Kidney capillary endothelial cell (primary cell): ENCODE measurements around the gene RGS9BP.
"Not testable (repeated sequence)": the region's sequence is repeated elsewhere in the genome, so short reads cannot be mapped to it uniquely, and the experiment has no call there.

Source experiments
- DNase-seq: peaks from one replicate; pipeline ENCODE4 v3.0.0-alpha.2; 2018; ENCODE audit warnings: low spot score

The RGS9BP gene

GRCh38 chr19:32671883-32672593 lies 3.6 kb upstream of the RGS9BP start:
- no peak for DNase-seq

- DNase-seq = no peak
These were observed 2.8 kb upstream of the RGS9BP start for GRCh38 chr19:32672841-32673240.

DNA sequence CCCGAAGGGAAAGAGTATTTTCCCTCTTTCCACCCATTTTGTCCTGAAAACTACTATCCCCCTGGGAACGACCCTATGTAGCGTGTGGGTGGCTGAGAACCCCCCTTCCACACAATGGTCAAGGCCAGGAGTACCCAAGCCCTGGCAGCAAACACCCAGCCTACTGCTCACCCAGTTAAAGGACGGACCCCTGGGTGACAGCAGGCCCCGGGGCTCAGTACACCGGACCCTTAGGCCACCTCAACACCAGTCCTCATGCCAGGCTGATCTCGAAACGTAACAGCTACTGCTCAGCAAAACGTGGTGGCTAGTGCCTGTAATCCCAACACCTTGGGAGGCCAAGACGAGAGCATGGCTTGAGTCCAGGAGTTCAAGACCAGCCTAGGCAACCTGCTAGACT lies 2.1 kb upstream of the RGS9BP start:
- DNase-seq = no peak

DNA sequence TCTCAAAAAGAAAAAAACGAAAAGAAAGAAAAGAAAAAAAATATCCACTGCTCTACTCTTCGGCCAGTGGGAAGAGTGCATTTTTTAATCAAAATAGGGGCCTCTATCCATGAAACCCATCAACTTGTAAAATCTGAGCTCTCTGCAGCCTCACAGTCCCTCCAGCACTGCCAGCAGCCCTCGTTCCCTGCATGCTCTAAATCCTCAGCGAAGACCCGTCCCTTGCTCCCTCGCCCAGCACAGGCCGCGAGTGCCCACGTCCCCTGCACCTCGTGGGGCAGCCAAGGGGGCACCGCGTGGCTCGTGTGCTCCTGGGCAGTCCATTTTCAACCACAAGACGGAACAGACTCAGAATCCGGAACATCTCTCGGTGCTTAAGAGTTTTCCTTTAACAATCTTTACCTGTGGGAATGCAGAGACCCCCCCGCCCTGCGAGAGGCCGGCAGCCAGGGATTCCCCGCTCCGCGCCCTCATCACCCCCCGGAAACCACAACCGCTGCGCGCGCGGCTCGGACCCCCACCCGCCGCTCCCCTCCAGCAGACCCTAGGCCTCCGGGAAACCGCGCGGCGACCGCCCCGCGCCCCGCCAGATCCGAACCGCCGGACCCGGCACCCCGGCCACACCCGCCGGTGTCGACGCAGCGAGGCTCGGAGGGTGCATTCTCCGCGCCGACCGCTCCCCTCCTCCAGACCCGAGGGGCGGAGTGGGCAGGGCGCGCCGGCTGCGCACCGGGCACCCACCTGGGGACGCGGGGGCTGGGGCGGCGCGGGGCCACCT lies 1.3 kb upstream of the RGS9BP start:
- no peak for DNase-seq

GRCh38 chr19:32674931-32675719 lies 523 bp upstream of the RGS9BP start, which contains the start of gene ANKRD27:
ANKRD27 (minus strand) TSS chr19:32675180; CDS start chr19:32659015, 16,165 bp downstream.
- peak; percentile 97 for DNase-seq

DNA sequence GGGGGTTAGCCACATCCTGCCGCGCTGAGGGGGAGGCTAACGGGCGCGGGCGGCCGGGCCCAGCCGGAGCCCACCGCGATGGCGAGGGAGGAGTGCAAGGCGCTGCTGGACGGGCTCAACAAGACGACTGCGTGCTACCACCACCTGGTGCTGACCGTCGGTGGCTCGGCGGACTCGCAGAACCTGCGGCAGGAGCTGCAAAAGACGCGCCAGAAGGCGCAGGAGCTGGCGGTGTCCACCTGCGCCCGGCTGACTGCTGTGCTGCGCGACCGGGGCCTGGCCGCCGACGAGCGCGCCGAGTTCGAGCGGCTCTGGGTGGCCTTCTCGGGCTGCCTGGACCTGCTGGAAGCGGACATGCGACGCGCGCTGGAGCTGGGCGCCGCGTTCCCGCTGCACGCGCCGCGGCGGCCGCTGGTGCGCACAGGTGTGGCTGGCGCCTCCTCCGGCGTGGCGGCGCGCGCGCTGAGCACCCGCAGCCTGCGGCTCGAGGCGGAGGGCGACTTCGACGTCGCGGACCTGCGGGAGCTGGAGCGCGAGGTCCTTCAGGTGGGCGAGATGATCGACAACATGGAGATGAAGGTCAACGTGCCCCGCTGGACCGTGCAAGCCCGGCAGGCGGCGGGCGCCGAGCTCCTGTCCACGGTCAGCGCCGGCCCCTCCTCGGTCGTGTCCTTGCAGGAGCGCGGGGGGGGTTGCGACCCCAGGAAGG lies 692 bp downstream of the RGS9BP start:
- DNase-seq = no peak

DNA sequence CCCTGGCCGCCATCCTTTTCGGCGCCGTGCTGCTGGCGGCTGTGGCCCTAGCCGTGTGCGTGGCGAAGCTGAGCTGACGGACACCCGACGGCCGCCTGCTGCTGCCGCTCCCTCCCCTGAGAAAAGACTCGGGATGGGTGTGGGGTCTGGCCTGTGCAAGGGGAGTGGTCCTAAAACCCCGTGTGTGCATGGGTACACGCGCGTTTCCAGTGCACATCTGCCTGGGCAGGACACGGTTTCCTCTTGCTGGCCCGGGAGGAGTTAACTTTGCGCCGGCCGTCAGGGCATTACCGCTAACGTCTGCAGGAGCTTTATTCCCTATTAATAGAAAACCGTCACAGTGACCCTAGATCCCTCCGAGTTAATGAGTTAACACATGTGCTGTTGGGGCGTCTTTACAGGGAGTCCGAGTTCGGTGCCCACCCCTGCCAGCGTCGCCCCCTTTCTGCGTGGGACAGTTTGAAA lies 1.3 kb downstream of the RGS9BP start:
- no peak for DNase-seq

GRCh38 chr19:32677657-32678056 lies 2.0 kb downstream of the RGS9BP start:
- DNase-seq = no peak

- DNase-seq = no peak
These were observed 5.3 kb downstream of the RGS9BP start for GRCh38 chr19:32680986-32681385.

DNA sequence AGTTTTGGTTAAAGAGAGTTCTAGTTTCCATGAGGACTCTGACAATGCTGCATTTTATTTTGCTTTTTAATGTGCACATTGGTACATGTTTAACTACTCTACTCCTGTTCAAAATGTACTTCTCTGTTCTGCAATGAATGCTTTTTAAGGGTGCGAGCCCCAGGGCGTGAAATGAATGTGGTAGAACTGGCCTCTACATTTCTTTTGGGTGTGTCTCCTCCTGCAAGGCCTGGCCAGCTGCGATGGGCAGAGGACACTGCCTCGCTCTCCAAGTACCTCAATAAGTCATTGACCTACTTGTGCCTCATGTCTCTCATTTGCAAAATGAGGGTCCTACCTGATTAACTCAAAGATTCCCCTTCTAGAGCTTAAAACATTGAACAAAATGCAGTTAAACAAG lies 6.7 kb downstream of the RGS9BP start:
- DNase-seq = no peak

- no peak for DNase-seq
These were observed 11.3 kb downstream of the RGS9BP start for GRCh38 chr19:32686847-32687475.

- no peak for DNase-seq
These were observed 12.0 kb downstream of the RGS9BP start for GRCh38 chr19:32687681-32688080.

- no peak for DNase-seq
These were observed 12.7 kb downstream of the RGS9BP start for GRCh38 chr19:32688311-32688710.

- peak; percentile 71 for DNase-seq
These were observed 15.8 kb downstream of the RGS9BP start, which contains the start of gene NUDT19 for GRCh38 chr19:32691291-32691951. NUDT19 (plus strand) TSS chr19:32691821; CDS start chr19:32691961, 140 bp downstream.

DNA sequence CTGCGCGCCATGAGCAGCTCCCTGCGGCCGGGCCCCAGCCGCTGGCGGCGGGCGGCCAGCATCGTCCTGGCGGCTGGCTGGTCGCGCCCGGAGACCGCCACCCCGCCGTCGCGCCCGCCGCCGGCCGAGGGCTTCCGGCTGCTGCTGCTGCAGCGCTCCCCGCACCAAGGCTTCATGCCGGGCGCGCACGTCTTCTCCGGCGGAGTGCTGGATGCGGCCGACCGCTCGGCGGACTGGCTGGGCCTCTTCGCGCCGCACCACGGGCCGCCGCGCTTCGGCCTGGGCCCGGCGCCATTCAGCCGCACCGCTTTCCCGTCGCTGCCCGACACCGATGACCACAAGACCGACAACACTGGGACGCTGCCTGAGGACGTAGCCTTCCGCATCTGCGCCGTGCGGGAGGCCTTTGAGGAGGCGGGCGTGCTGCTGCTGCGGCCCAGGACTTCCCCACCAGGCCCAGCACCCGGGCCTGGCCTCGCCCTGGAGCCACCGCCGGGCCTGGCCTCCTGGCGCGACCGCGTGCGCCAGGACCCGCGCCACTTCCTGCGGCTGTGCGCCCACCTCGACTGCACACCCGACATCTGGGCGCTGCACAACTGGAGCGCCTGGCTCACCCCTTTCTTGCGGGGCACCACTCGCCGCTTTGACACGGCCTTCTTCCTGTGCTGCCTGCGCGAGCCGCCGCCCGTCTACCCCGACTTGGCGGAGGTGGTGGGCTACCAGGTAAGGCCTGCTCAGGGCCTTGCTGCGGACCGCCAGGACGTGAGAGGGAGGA lies 16.5 kb downstream of the RGS9BP start:
- peak; percentile 43 for DNase-seq

- no peak for DNase-seq
These were observed 17.0 kb downstream of the RGS9BP start for GRCh38 chr19:32692727-32693061.

- DNase-seq = not testable (repeated sequence)
These were observed 17.8 kb downstream of the RGS9BP start for GRCh38 chr19:32693151-32694108.

- not testable (repeated sequence) for DNase-seq
These were observed 18.7 kb downstream of the RGS9BP start for GRCh38 chr19:32694316-32694715.

DNA sequence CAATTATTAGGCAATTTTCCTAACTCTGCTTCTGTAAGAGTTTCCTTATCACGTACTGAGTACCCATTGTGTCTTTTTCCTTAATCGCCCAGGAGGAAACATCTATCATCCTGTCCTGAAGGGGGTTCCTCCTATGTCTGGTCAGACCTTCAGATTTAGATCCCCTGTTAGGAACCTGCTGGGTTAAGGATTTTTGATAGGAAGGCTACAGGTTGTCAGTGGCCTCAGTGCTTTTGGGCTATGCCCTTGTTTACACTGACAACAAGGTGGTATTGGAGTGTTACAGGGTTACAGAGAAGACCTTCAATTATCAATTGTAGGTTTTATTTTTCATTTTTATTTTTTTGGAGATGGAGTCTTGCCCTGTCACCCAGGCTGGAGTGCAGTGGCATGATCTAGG lies 19.2 kb downstream of the RGS9BP start:
- DNase-seq = not testable (repeated sequence)
